Parathyroid adenoma (tissue), 2 donors: ENCODE data around the gene TLCD5.

Experiments used
- H2AFZ ChIP-seq: fragments of 300-600 bp; sonication (generic); one replicate; pipeline ENCODE4 v1.7.0; 2017; ENCODE audit warnings: antibody characterized with exemption, mild to moderate bottlenecking
- H3K27ac ChIP-seq: fragments of 300-600 bp; sonication (generic); one replicate; pipeline ENCODE4 v1.7.0; 2017
- H3K27me3 ChIP-seq: fragments of 300-600 bp; sonication (generic); one replicate; pipeline ENCODE4 v1.7.0; 2017; ENCODE audit warnings: low read length; ENCODE audit not compliant: control insufficient read depth, insufficient read depth
- H3K36me3 ChIP-seq: fragments of 300-600 bp; sonication (generic); one replicate; pipeline ENCODE4 v1.7.0; 2017; ENCODE audit warnings: low read length; ENCODE audit not compliant: control insufficient read depth, insufficient read depth
- H3K4me1 ChIP-seq: fragments of 300-600 bp; sonication (generic); one replicate; pipeline ENCODE4 v1.7.0; 2017; ENCODE audit warnings: control low read depth
- H3K4me2 ChIP-seq: fragments of 300-600 bp; sonication (generic); one replicate; pipeline ENCODE4 v1.7.0; 2017; ENCODE audit warnings: low read length
- H3K4me3 ChIP-seq: fragments of 300-600 bp; sonication (generic); one replicate; pipeline ENCODE4 v1.7.0; 2017; ENCODE audit warnings: low read depth, low read length
- H3K79me2 ChIP-seq: fragments of 300-600 bp; sonication (generic); one replicate; pipeline ENCODE4 v1.7.0; 2017; ENCODE audit warnings: control low read depth
- H3K9ac ChIP-seq: fragments of 300-600 bp; sonication (generic); one replicate; pipeline ENCODE4 v1.7.0; 2017; ENCODE audit warnings: mild to moderate bottlenecking
- H3K9me3 ChIP-seq: fragments of 300-600 bp; sonication (generic); one replicate; pipeline ENCODE4 v1.7.0; 2017; ENCODE audit warnings: low read length; ENCODE audit not compliant: control insufficient read depth
- CTCF ChIP-seq: fragments of 300-600 bp; sonication (generic); IDR thresholded peaks from one replicate; pipeline ENCODE4 v1.7.0; 2017; ENCODE audit warnings: antibody characterized with exemption, mild to moderate bottlenecking
- donor health status: primary hyperparathyroidism.

TLCD5 gene

GRCh38 chr11:120290956-120291355, 34.1 kb upstream of the TLCD5 start:
- TF ChIP-seq CTCF, result no peak
- no peak overlapping the region for H2AFZ ChIP-seq
- no peak overlapping the region for H3K4me2 ChIP-seq
- H3K4me3 ChIP-seq, result no peak overlapping the region
- H3K9ac ChIP-seq, result no peak overlapping the region
- no peaks in the 10 kb centered on the region for H3K27me3 ChIP-seq
- H3K79me2 ChIP-seq, result no peaks in the 10 kb centered on the region
- peaks cover 48% of the 10 kb centered on the region for H3K4me1 ChIP-seq
- no peaks in the 10 kb centered on the region for H3K36me3 ChIP-seq
- H3K27ac ChIP-seq, result peak overlapping the region; percentile 92
- no peaks in the 10 kb centered on the region for H3K9me3 ChIP-seq

- no peak overlapping the region for H3K4me3 ChIP-seq
- TF ChIP-seq CTCF, result no peak
- H3K27ac ChIP-seq, result peak overlapping the region; percentile 92
- H3K9ac ChIP-seq, result no peak overlapping the region
- no peaks in the 10 kb centered on the region for H3K36me3 ChIP-seq
- H2AFZ ChIP-seq, result no peak overlapping the region
- H3K79me2 ChIP-seq, result no peaks in the 10 kb centered on the region
- H3K4me1 ChIP-seq, result peaks cover 54% of the 10 kb centered on the region
- H3K27me3 ChIP-seq, result no peaks in the 10 kb centered on the region
- no peaks in the 10 kb centered on the region for H3K9me3 ChIP-seq
- no peak overlapping the region for H3K4me2 ChIP-seq
These were observed 31.9 kb upstream of the TLCD5 start for GRCh38 chr11:120293038-120293800.

- Histone ChIP-seq H3K4me1 (peaks cover 56% of the 10 kb centered on the region), H3K4me2 (no peak overlapping the region), H3K9ac (no peak overlapping the region), H2AFZ (no peak overlapping the region), H3K27ac (peak overlapping the region; percentile 92), H3K27me3 (no peaks in the 10 kb centered on the region), H3K9me3 (no peaks in the 10 kb centered on the region), H3K36me3 (no peaks in the 10 kb centered on the region), H3K79me2 (no peaks in the 10 kb centered on the region), H3K4me3 (no peak overlapping the region)
- TF ChIP-seq CTCF, result no peak
These were observed 31.0 kb upstream of the TLCD5 start for GRCh38 chr11:120294096-120294495.

- Histone ChIP-seq H3K4me2 (peak overlapping the region; percentile 22), H2AFZ (no peak overlapping the region), H3K27ac (peak overlapping the region; percentile 92), H3K27me3 (no peaks in the 10 kb centered on the region), H3K9ac (no peak overlapping the region), H3K9me3 (no peaks in the 10 kb centered on the region), H3K36me3 (no peaks in the 10 kb centered on the region), H3K4me3 (no peak overlapping the region), H3K4me1 (peaks cover 64% of the 10 kb centered on the region), H3K79me2 (no peaks in the 10 kb centered on the region)
- no peak for TF ChIP-seq CTCF
These were observed 30.0 kb upstream of the TLCD5 start for GRCh38 chr11:120295099-120295498.

- Histone ChIP-seq H3K36me3 (no peaks in the 10 kb centered on the region), H3K4me3 (no peak overlapping the region), H2AFZ (no peak overlapping the region), H3K9me3 (no peaks in the 10 kb centered on the region), H3K4me1 (peaks cover 71% of the 10 kb centered on the region), H3K27ac (peak overlapping the region; percentile 92), H3K4me2 (no peak overlapping the region), H3K9ac (no peak overlapping the region), H3K79me2 (no peaks in the 10 kb centered on the region), H3K27me3 (no peaks in the 10 kb centered on the region)
- no peak for TF ChIP-seq CTCF
These were observed 28.5 kb upstream of the TLCD5 start for GRCh38 chr11:120296554-120296953.
